ENCODE data around the gene DMAP1.

DNA sequence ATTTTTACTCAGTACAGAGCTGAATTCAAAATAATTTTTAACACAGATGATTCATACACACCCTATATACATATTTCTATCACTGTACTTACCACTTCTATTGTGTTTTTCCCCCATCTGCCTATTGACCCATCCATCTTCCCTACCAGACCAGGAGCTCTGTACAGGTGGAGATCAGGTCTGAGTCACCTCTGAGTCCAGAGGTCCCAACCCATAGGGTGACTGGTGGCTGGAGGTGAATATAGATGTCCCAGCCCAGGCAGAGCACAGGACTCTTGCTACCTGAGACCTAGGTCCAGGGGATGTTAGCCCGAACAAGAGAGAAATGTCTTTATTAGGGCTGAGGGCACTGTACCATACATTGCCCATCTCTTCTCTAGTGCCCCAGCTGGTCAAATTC, 54.8 kb downstream of the DMAP1 start:
- no peak for TF ChIP-seq CTCF (IDR thresholded peaks at IDR 0.05 in 2 of 3, conservative IDR thresholded peaks at IDR 0.05 in 1 of 3; ENCODE audit: borderline replicate concordance in 1 of 3, insufficient read depth in 1 of 3, low read depth in 2 of 3, low read length in 2 of 3)
- no peak for TF ChIP-seq POLR2A (IDR thresholded peaks at IDR 0.05; ENCODE audit: borderline replicate concordance, extremely low read depth, insufficient read depth, insufficient read length)
- TF ChIP-seq POLR2AphosphoS5 (IDR thresholded peaks at IDR 0.05; ENCODE audit: low read depth, low read length), result no peak
- TF ChIP-seq, protein P1, sequence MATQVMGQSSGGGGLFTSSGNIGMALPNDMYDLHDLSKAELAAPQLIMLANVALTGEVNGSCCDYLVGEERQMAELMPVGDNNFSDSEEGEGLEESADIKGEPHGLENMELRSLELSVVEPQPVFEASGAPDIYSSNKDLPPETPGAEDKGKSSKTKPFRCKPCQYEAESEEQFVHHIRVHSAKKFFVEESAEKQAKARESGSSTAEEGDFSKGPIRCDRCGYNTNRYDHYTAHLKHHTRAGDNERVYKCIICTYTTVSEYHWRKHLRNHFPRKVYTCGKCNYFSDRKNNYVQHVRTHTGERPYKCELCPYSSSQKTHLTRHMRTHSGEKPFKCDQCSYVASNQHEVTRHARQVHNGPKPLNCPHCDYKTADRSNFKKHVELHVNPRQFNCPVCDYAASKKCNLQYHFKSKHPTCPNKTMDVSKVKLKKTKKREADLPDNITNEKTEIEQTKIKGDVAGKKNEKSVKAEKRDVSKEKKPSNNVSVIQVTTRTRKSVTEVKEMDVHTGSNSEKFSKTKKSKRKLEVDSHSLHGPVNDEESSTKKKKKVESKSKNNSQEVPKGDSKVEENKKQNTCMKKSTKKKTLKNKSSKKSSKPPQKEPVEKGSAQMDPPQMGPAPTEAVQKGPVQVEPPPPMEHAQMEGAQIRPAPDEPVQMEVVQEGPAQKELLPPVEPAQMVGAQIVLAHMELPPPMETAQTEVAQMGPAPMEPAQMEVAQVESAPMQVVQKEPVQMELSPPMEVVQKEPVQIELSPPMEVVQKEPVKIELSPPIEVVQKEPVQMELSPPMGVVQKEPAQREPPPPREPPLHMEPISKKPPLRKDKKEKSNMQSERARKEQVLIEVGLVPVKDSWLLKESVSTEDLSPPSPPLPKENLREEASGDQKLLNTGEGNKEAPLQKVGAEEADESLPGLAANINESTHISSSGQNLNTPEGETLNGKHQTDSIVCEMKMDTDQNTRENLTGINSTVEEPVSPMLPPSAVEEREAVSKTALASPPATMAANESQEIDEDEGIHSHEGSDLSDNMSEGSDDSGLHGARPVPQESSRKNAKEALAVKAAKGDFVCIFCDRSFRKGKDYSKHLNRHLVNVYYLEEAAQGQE (IDR thresholded peaks at IDR 0.05; ENCODE audit: low read depth), result no peak
- no peak for TF ChIP-seq ZNF274 (IDR thresholded peaks at IDR 0.05; ENCODE audit: low read depth, low read length)

Data from HCT116 (cell line).